BLaER1 treated with 17β-estradiol and CSF1 and Interleukin-3, amounts not matched to agents 10 nM and 100 nM (cell line): ENCODE data around the gene TWF2.

Experiments used
- H3K27ac ChIP-seq, 11 experiments: shearing (Covaris generic); formaldehyde crosslinking; 2 replicates each; pipeline ENCODE4 v1.8.1; 2022
- H3K27me3 ChIP-seq, 11 experiments: shearing (Covaris generic); formaldehyde crosslinking; 2 replicates each; pipeline ENCODE4 v1.8.1; 2022
- H3K36me3 ChIP-seq, 11 experiments: shearing (Covaris generic); formaldehyde crosslinking; 2 replicates each; pipeline ENCODE4 v1.8.1; 2022
- H3K4me1 ChIP-seq, 10 experiments: shearing (Covaris generic); formaldehyde crosslinking; 2 replicates each; pipeline ENCODE4 v1.8.1; 2022
- H3K4me2 ChIP-seq, 11 experiments: shearing (Covaris generic); formaldehyde crosslinking; 2 replicates each; pipeline ENCODE4 v1.8.1; 2022
- H3K4me3 ChIP-seq, 10 experiments: shearing (Covaris generic); formaldehyde crosslinking; 2 replicates each; pipeline ENCODE4 v1.8.1; 2022
- H3K9ac ChIP-seq, 11 experiments: shearing (Covaris generic); formaldehyde crosslinking; 2 replicates each; pipeline ENCODE4 v1.8.1; 2022
- H3K9me3 ChIP-seq, 11 experiments: shearing (Covaris generic); formaldehyde crosslinking; replicated peaks in 1 of 11; 2 replicates each; pipeline ENCODE4 v1.8.1; 2022
- H4K20me1 ChIP-seq, 11 experiments: shearing (Covaris generic); formaldehyde crosslinking; 2 replicates each; pipeline ENCODE4 v1.8.1; 2022
- Cebpa-rat ChIP-seq, 11 experiments: shearing (Covaris generic); IDR thresholded peaks; 2 replicates each; pipeline ENCODE4 v1.8.1; 2022

Gene TWF2

DNA sequence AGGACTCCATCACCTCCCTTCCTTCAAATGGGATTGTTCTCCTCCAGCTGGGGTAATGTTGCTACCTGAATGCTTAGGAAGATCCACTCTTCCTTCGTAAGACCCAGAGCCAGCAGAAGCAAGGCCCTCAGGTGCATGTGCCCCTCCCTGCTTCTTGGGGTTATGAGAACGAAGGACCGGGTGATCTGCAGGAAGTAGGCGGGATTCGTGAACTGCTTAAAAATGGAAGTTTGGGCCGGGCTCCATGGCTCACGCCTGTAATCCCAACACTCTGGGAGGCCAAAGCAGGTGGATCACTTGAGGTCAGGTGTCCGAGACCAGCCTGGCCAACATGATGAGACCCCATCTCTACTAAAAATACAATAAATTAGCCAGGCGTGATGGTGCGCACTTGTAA is 21.6 kb downstream of the TWF2 start:
- Histone ChIP-seq H3K9ac (peak overlapping the region in 3 of 11 experiments; percentile 13 to 43 (median 28); a peak in 3 of 22 replicates), H4K20me1 (peaks cover 0 to 70% (median 4%) of the 10 kb centered on the region in 11 experiments; a peak in 9 of 22 replicates), H3K36me3 (peaks cover 37 to 58% (median 40%) of the 10 kb centered on the region in 11 experiments), H3K4me2 (peak overlapping the region; percentile 71 to 92 (median 77)), H3K27ac (peak overlapping the region in 6 of 11 experiments; percentile 6 to 56 (median 24); a peak in 6 of 22 replicates), H3K9me3 (no peaks in the 10 kb centered on the region), H3K4me3 (no peak overlapping the region; a peak in 1 of 20 replicates), H3K4me1 (peaks cover 49 to 76% (median 64%) of the 10 kb centered on the region in 10 experiments), H3K27me3 (no peaks in the 10 kb centered on the region)
- no peak for TF ChIP-seq Cebpa-rat (IDR thresholded peaks at IDR 0.05)

DNA sequence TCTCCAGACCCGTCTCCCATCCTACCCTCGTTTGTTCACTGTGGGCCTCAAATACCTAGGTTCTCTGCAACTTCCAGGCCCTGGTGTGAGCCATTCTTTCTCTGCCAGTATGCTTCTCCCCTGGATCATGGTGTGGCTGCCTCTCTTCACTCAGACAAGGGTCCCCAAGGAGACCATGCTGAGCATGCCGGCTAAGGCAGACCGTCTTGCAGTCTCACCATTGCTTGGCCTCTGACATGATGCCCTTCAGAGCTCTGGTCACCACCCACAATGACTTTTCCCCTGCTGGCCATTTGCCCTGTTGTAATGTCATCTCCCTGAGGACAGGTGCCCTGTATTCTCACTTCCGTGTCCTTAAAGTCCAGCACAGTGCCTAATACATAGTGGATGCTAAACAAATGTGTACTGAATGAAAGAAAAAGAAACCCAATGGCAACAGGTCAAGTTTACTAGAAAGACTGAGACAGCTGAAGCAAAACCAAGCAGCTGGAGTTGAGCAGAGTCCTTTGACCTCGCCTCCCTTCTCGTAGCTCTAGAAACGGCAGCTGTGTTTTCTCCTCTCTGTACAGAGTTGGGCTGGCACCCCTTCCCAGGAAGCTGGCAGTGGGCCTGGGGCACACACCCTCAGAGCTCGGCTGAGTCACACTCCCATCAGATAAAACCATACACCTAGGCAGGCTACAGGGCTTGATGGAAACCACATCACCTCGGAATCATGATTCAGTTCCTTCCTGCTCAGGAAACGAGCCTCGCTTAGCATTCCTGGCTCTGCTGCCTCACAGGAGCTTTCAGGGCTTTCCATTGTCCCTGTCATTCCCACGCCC is 22.2 kb downstream of the TWF2 start:
- Histone ChIP-seq H3K4me1 (peaks cover 49 to 70% (median 58%) of the 10 kb centered on the region in 10 experiments), H3K4me2 (peak overlapping the region; percentile 71 to 92 (median 77)), H4K20me1 (peaks cover 0 to 72% (median 4%) of the 10 kb centered on the region in 11 experiments; a peak in 10 of 22 replicates), H3K36me3 (peaks cover 43 to 58% (median 46%) of the 10 kb centered on the region in 11 experiments), H3K9me3 (no peaks in the 10 kb centered on the region), H3K27me3 (no peaks in the 10 kb centered on the region), H3K27ac (peak overlapping the region in 6 of 11 experiments; percentile 6 to 56 (median 24); a peak in 9 of 22 replicates), H3K4me3 (no peak overlapping the region; a peak in 1 of 20 replicates), H3K9ac (peak overlapping the region in 3 of 11 experiments; percentile 13 to 43 (median 28); a peak in 7 of 22 replicates)
- TF ChIP-seq Cebpa-rat (IDR thresholded peaks at IDR 0.05), result no peak

DNA sequence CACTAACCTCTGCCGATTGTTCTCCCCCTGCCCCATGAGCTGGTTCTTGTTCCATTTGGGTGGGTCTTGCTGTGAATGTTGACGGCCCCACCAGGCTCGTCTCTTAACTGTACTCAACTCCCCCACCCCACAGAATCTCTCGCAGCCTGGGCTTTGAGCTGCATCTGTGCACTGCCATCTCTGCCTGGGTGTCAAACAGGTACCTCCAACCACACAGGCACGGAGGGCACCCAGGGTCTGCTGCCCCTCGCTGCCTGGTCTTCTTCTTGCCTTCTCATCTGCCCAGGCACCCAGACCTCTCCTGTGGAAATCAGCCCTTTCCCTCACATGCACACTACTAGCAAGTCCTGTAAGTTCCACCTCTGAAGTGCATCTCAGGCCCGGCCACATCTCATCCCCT is 23.6 kb downstream of the TWF2 start:
- no peak for TF ChIP-seq Cebpa-rat (IDR thresholded peaks at IDR 0.05)
- H3K4me1 ChIP-seq, result peaks cover 40 to 61% (median 48%) of the 10 kb centered on the region in 10 experiments
- peaks cover 58 to 63% (median 59%) of the 10 kb centered on the region in 11 experiments for H3K36me3 ChIP-seq

DNA sequence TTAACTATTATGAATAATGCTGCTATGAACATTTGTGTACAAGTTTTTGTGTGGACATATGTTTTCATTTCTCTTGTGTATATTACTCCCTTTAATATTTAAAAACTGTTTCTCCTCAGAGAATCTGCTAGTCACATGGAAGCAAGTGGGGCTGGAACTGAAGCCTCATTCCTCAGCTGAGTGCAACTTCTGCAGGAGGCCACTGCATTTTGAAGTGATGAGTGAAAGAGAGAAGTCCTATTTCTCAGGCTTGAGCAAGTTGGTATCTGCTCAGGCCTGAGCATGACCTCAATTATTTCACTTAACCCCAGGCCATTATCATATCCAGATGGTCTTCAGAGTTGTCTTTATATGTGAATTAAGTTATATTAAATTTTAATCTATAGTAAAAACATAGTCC is 25.1 kb downstream of the TWF2 start:
- Histone ChIP-seq H3K4me2 (no peak overlapping the region), H3K4me3 (no peak overlapping the region), H3K36me3 (peaks cover 72 to 78% (median 73%) of the 10 kb centered on the region in 11 experiments), H3K27ac (no peak overlapping the region), H3K27me3 (no peaks in the 10 kb centered on the region), H3K9me3 (no peaks in the 10 kb centered on the region), H4K20me1 (peaks cover 0 to 90% (median 19%) of the 10 kb centered on the region in 11 experiments; a peak in 13 of 22 replicates), H3K4me1 (peaks cover 28 to 64% (median 46%) of the 10 kb centered on the region in 10 experiments), H3K9ac (0 out of 22 replicates have a peak overlapping the region, but pooled peaks of 1 of the 11 experiments have one; percentile 21)
- TF ChIP-seq Cebpa-rat (IDR thresholded peaks at IDR 0.05), result no peak

More for the DNA sequence above, 23.6 kb downstream of the TWF2 start:
- peaks cover 0 to 76% (median 13%) of the 10 kb centered on the region in 11 experiments; a peak in 13 of 22 replicates for H4K20me1 ChIP-seq
- no peak overlapping the region for H3K9ac ChIP-seq
- H3K4me2 ChIP-seq, result peak overlapping the region in 4 of 11 experiments; percentile 71 to 92 (median 82); a peak in 5 of 22 replicates
- no peaks in the 10 kb centered on the region for H3K9me3 ChIP-seq
- no peaks in the 10 kb centered on the region for H3K27me3 ChIP-seq
- H3K27ac ChIP-seq, result 0 out of 22 replicates have a peak overlapping the region, but pooled peaks of 1 of the 11 experiments have one; percentile 9
- H3K4me3 ChIP-seq, result no peak overlapping the region

DNA sequence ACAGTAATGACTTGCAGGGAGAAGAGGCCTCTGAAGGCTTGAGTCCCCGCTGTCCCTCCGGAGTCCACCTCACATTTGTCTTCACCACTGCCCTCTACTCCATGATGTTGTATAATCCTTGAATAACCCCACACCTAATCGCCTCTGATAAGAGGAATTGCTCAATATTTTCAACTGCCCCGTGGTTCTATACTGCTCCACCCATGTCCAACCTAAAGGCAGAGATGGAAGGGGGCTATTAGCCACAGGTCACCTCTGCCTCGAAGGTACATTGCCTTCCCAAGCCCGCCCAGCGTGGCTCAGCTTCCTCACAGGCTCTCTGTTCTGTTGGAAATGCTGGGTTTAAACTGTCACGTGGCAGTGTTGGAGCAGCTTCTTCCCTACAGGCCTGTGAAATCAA is 26.0 kb downstream of the TWF2 start:
- Histone ChIP-seq H3K4me1 (peaks cover 19 to 64% (median 37%) of the 10 kb centered on the region in 10 experiments), H3K4me3 (no peak overlapping the region), H3K9ac (peak overlapping the region in 1 of 11 experiments; percentile 39; a peak in 1 of 22 replicates), H3K9me3 (no peaks in the 10 kb centered on the region), H3K27ac (no peak overlapping the region), H3K4me2 (no peak overlapping the region), H3K36me3 (peaks cover 81 to 87% (median 82%) of the 10 kb centered on the region in 11 experiments), H4K20me1 (peaks cover 0 to 94% (median 21%) of the 10 kb centered on the region in 11 experiments; a peak in 14 of 22 replicates), H3K27me3 (no peaks in the 10 kb centered on the region)
- no peak for TF ChIP-seq Cebpa-rat (IDR thresholded peaks at IDR 0.05)

DNA sequence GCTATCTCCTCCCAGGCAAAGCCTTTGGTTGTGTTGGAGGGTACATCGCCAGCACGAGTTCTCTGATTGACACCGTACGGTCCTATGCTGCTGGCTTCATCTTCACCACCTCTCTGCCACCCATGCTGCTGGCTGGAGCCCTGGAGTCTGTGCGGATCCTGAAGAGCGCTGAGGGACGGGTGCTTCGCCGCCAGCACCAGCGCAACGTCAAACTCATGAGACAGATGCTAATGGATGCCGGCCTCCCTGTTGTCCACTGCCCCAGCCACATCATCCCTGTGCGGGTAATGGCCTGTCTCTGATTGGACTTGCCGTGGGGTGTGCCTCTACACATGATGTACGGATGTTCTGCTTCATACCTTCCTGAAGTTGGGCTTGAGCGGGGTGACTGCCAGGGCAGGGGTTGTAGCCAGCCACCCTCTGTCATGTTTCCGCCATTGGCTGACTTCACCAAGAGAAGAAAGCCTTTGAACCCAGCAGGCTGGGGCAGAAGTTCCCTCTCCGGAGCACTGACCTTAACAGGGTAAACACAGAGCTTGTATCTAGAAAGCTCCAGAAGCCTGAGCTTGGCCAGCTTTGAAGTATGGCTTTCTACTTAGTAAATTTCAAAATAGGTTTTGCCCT is 27.6 kb downstream of the TWF2 start:
- no peak overlapping the region for H3K4me3 ChIP-seq
- no peak overlapping the region for H3K9ac ChIP-seq
- H3K27me3 ChIP-seq, result no peaks in the 10 kb centered on the region
- peaks cover 96 to 100% (median 98%) of the 10 kb centered on the region in 11 experiments for H3K36me3 ChIP-seq
- H4K20me1 ChIP-seq, result peaks cover 0 to 97% (median 28%) of the 10 kb centered on the region in 11 experiments; a peak in 13 of 22 replicates
- peaks cover 3 to 48% (median 21%) of the 10 kb centered on the region in 10 experiments for H3K4me1 ChIP-seq
- peak overlapping the region in 3 of 11 experiments; percentile 3 to 43 (median 15); a peak in 4 of 22 replicates for H3K27ac ChIP-seq
- no peak overlapping the region for H3K4me2 ChIP-seq
- no peaks in the 10 kb centered on the region for H3K9me3 ChIP-seq
- no peak for TF ChIP-seq Cebpa-rat (IDR thresholded peaks at IDR 0.05)

DNA sequence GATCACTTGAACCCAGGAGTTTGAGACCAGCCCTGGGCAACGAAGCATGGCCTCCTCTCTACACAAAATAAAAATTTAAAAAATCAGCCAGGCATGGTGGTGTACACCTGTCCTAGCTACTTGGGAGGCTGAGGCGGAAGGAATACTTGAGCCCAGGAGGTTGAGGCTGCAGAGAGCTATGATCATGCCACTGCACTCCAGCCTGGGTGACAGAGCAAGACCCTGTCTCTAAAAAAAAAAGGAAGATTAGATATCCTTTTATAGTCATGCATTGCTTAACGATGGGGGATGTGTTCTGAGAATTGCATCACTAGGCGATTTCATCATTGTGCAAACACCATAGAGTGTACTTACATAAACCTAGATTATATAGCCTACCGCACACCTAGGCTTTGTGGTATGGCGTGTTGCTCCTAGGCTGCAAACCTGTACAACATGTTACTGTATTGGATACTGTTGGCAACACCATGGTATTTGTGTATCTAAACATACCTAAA is 28.4 kb downstream of the TWF2 start:
- Histone ChIP-seq H3K36me3 (peaks cover 98 to 100% (median 100%) of the 10 kb centered on the region in 11 experiments), H3K4me2 (peak overlapping the region in 4 of 11 experiments; percentile 12 to 49 (median 30); a peak in 6 of 22 replicates), H3K9ac (no peak overlapping the region)

DNA sequence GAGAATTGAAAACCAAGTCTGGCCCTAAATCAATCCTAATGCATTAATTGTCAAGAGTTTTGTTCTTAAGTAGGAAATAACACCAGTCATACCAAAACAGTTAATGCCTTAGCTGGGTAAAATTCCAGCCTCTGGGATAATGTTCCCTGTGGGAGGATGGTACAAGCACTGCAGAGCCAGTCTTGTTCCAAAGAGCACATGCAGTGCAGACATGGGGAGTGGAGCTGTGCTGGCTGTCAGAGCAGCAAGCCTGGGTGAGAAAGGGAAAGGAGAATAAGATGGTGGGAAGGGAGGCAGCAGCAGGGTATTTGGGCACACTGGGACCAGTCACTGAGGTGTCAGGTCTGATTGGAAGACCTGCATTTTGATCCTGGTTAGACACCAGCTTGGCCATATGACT is 28.9 kb downstream of the TWF2 start:
- H3K27ac ChIP-seq, result peak overlapping the region in 2 of 11 experiments; percentile 5 to 32; a peak in 4 of 22 replicates
- peaks cover 0 to 40% (median 14%) of the 10 kb centered on the region in 10 experiments; a peak in 13 of 20 replicates for H3K4me1 ChIP-seq
- no peak overlapping the region for H3K4me3 ChIP-seq
- peaks cover 98 to 100% (median 100%) of the 10 kb centered on the region in 11 experiments for H3K36me3 ChIP-seq
- no peak overlapping the region for H3K9ac ChIP-seq
- H3K4me2 ChIP-seq, result peak overlapping the region in 4 of 11 experiments; percentile 12 to 49 (median 30); a peak in 7 of 22 replicates
- H3K9me3 ChIP-seq, result no peaks in the 10 kb centered on the region
- no peaks in the 10 kb centered on the region for H3K27me3 ChIP-seq
- peaks cover 0 to 96% (median 29%) of the 10 kb centered on the region in 11 experiments; a peak in 13 of 22 replicates for H4K20me1 ChIP-seq
- no peak for TF ChIP-seq Cebpa-rat (IDR thresholded peaks at IDR 0.05)

More for the DNA sequence above, 28.4 kb downstream of the TWF2 start:
- Histone ChIP-seq H3K27ac (peak overlapping the region in 2 of 11 experiments; percentile 5 to 32; a peak in 4 of 22 replicates), H3K4me3 (no peak overlapping the region), H3K9me3 (no peaks in the 10 kb centered on the region), H4K20me1 (peaks cover 0 to 96% (median 29%) of the 10 kb centered on the region in 11 experiments; a peak in 13 of 22 replicates), H3K27me3 (no peaks in the 10 kb centered on the region), H3K4me1 (peaks cover 0 to 40% (median 13%) of the 10 kb centered on the region in 10 experiments; a peak in 14 of 20 replicates)
- TF ChIP-seq Cebpa-rat (IDR thresholded peaks at IDR 0.05), result peak in 1 of 11 experiments; percentile 47; a peak in 1 of 22 replicates
